ACC112 (cell line): ENCODE data around the gene PSTPIP2.
A peak's percentile ranks its signal among the peaks of the same experiment; 100 is the strongest.

Source experiments
- H2AFZ ChIP-seq: fragments of 200-600 bp; sonication (generic); one replicate; pipeline ENCODE4 v1.6.0; 2017; ENCODE audit warnings: antibody characterized with exemption, low read length; ENCODE audit not compliant: unreplicated experiment
- H3K27ac ChIP-seq: fragments of 200-600 bp; sonication (generic); 2 replicates; pipeline ENCODE4 v1.5.1; 2014; ENCODE audit warnings: low read depth, mild to moderate bottlenecking, antibody characterized with exemption, low read length, moderate library complexity
- H3K27me3 ChIP-seq: fragments of 200-600 bp; sonication (generic); 2 replicates; pipeline ENCODE4 v1.6.1; 2014; ENCODE audit warnings: mild to moderate bottlenecking, antibody characterized with exemption, low read length, moderate library complexity, mixed read lengths; ENCODE audit not compliant: insufficient read depth
- H3K36me3 ChIP-seq: fragments of 200-600 bp; sonication (generic); 2 replicates; pipeline ENCODE4 v1.6.1; 2016; ENCODE audit warnings: mild to moderate bottlenecking, antibody characterized with exemption, low read length, moderate library complexity, mixed read lengths; ENCODE audit not compliant: insufficient read depth
- H3K4me1 ChIP-seq: fragments of 200-600 bp; sonication (generic); one replicate; pipeline ENCODE4 v1.6.1; 2016; ENCODE audit warnings: low read length, mixed read lengths; ENCODE audit not compliant: insufficient read depth, unreplicated experiment, control insufficient read depth
- H3K4me3 ChIP-seq: fragments of 200-600 bp; sonication (generic); 2 replicates; pipeline ENCODE4 v1.5.1; 2014; ENCODE audit warnings: mild to moderate bottlenecking, low read depth, low read length
- H3K79me2 ChIP-seq: fragments of 200-600 bp; sonication (generic); one replicate; pipeline ENCODE4 v1.6.0; 2016; ENCODE audit warnings: low read length; ENCODE audit not compliant: control insufficient read depth, unreplicated experiment, insufficient read depth

The PSTPIP2 gene

GRCh38 chr18:46037512-46038305, 34.4 kb downstream of the PSTPIP2 start:
- H2AFZ ChIP-seq: no peak overlapping the region
- H3K4me1 ChIP-seq: peaks cover 11% of the 10 kb centered on the region
- H3K4me3 ChIP-seq: no peak overlapping the region
- no peaks in the 10 kb centered on the region for H3K36me3 ChIP-seq
- no peaks in the 10 kb centered on the region for H3K79me2 ChIP-seq
- H3K27ac ChIP-seq: no peak overlapping the region
- H3K27me3 ChIP-seq: no peaks in the 10 kb centered on the region

- H3K4me3 ChIP-seq: no peak overlapping the region
- H3K27me3 ChIP-seq: no peaks in the 10 kb centered on the region
- no peak overlapping the region for H2AFZ ChIP-seq
- no peak overlapping the region for H3K27ac ChIP-seq
- H3K79me2 ChIP-seq: no peaks in the 10 kb centered on the region
- H3K36me3 ChIP-seq: no peaks in the 10 kb centered on the region
- H3K4me1 ChIP-seq: peaks cover 4% of the 10 kb centered on the region
Observed at GRCh38 chr18:46035696-46036680, 36.1 kb downstream of the PSTPIP2 start.

- no peaks in the 10 kb centered on the region for H3K27me3 ChIP-seq
- H3K79me2 ChIP-seq: no peaks in the 10 kb centered on the region
- no peak overlapping the region for H3K27ac ChIP-seq
- H3K4me1 ChIP-seq: peaks cover 4% of the 10 kb centered on the region
- H3K36me3 ChIP-seq: no peaks in the 10 kb centered on the region
- H3K4me3 ChIP-seq: no peak overlapping the region
- H2AFZ ChIP-seq: no peak overlapping the region
Observed at GRCh38 chr18:46034230-46034629, 37.8 kb downstream of the PSTPIP2 start.

- no peak overlapping the region for H3K27ac ChIP-seq
- H3K27me3 ChIP-seq: no peaks in the 10 kb centered on the region
- H3K79me2 ChIP-seq: no peaks in the 10 kb centered on the region
- no peaks in the 10 kb centered on the region for H3K36me3 ChIP-seq
- no peak overlapping the region for H3K4me3 ChIP-seq
- H3K4me1 ChIP-seq: peaks cover 4% of the 10 kb centered on the region
- H2AFZ ChIP-seq: no peak overlapping the region
Observed at GRCh38 chr18:46031741-46032140, 40.3 kb downstream of the PSTPIP2 start.

- H3K79me2 ChIP-seq: no peaks in the 10 kb centered on the region
- no peak overlapping the region for H3K27ac ChIP-seq
- H3K4me3 ChIP-seq: peak overlapping the region; percentile 80
- H3K4me1 ChIP-seq: no peaks in the 10 kb centered on the region
- H2AFZ ChIP-seq: peak overlapping the region; percentile 55
- H3K27me3 ChIP-seq: no peaks in the 10 kb centered on the region
- no peaks in the 10 kb centered on the region for H3K36me3 ChIP-seq
Observed at GRCh38 chr18:46028536-46028891, 43.5 kb downstream of the PSTPIP2 start.

- Histone ChIP-seq H3K36me3 (no peaks in the 10 kb centered on the region), H3K27me3 (no peaks in the 10 kb centered on the region), H3K79me2 (no peaks in the 10 kb centered on the region), H3K4me1 (no peaks in the 10 kb centered on the region), H2AFZ (no peak overlapping the region), H3K27ac (no peak overlapping the region), H3K4me3 (no peak overlapping the region)
Observed at GRCh38 chr18:46019936-46020335, 52.1 kb downstream of the PSTPIP2 start.

GRCh38 chr18:46013484-46014189, 58.4 kb downstream of the PSTPIP2 start:
- H3K4me3 ChIP-seq: no peak overlapping the region
- no peaks in the 10 kb centered on the region for H3K27me3 ChIP-seq
- no peaks in the 10 kb centered on the region for H3K36me3 ChIP-seq
- peaks cover 3% of the 10 kb centered on the region for H3K4me1 ChIP-seq
- no peak overlapping the region for H3K27ac ChIP-seq
- no peak overlapping the region for H2AFZ ChIP-seq
- no peaks in the 10 kb centered on the region for H3K79me2 ChIP-seq

- Histone ChIP-seq H3K4me3 (no peak overlapping the region), H3K27ac (no peak overlapping the region), H2AFZ (no peak overlapping the region), H3K27me3 (no peaks in the 10 kb centered on the region), H3K79me2 (no peaks in the 10 kb centered on the region), H3K36me3 (no peaks in the 10 kb centered on the region), H3K4me1 (peaks cover 3% of the 10 kb centered on the region)
Observed at GRCh38 chr18:46010676-46011075, 61.4 kb downstream of the PSTPIP2 start.

- H3K36me3 ChIP-seq: no peaks in the 10 kb centered on the region
- no peak overlapping the region for H2AFZ ChIP-seq
- peaks cover 3% of the 10 kb centered on the region for H3K4me1 ChIP-seq
- no peaks in the 10 kb centered on the region for H3K79me2 ChIP-seq
- no peaks in the 10 kb centered on the region for H3K27me3 ChIP-seq
- no peak overlapping the region for H3K27ac ChIP-seq
- H3K4me3 ChIP-seq: no peak overlapping the region
Observed at GRCh38 chr18:46010050-46010449, 62.0 kb downstream of the PSTPIP2 start.

- H3K36me3 ChIP-seq: no peaks in the 10 kb centered on the region
- H3K79me2 ChIP-seq: no peaks in the 10 kb centered on the region
- H3K27ac ChIP-seq: no peak overlapping the region
- no peaks in the 10 kb centered on the region for H3K27me3 ChIP-seq
- H2AFZ ChIP-seq: no peak overlapping the region
- H3K4me3 ChIP-seq: no peak overlapping the region
- peaks cover 3% of the 10 kb centered on the region for H3K4me1 ChIP-seq
Observed at GRCh38 chr18:46009125-46009840, 62.8 kb downstream of the PSTPIP2 start.
